C4-2B (cell line): Measurements from ENCODE around the gene CLDND1.

Source experiments
- H3K27ac ChIP-seq: fragments of 450-650 bp; 2 replicates; pipeline ENCODE4 v1.5.1; 2017
- ZFX ChIP-seq: fragments of 450-650 bp; IDR thresholded peaks from 2 replicates; pipeline ENCODE4 v1.6.1; 2017
- TF ChIP-seq, protein P1 (sequence below): fragments of 450-650 bp; conservative IDR thresholded peaks from 2 replicates; pipeline ENCODE4 v1.5.1; 2017; ENCODE audit warnings: mild to moderate bottlenecking

CLDND1 gene

DNA sequence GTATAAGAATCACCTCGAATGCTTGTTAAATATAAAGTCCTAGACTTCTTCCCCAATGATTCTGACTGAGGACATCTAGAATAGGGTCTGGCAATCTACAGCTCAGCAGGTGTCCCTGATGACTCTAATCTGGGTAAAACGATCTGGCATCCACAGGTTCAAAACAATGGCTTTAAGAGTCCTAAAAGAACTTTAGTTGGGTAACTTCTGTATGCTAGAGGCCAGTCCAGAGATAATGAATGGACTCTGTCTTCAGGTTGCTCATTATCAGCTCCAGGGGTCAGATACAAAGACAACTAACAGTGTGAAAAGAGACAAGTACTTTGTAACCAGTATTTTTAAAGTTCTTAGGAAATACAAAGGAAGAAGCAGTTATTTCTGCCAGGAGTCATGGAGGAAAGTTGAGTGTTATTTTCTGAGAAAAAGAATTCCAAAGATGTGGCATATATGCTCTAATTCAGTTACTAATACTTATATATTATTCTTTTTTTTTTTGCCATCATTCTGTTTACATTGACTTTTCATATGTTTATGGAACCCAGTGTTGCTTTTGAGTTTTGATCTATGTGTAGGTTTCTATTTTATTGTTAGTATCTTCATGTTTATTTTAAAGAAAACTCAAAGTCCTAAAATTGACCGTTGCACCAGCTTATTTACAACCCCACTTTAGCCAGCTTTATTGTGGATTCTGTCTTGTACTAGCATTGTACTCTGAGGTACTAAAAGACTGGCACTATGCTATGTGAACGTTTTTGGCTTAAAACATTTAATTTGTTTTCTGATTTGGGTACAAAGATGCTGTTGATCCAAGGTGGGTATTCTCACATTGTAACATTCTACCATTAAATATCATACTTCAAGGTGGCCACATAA, 6.0 kb upstream of the CLDND1 start:
- no peak overlapping the region for H3K27ac ChIP-seq
- TF ChIP-seq, protein P1, sequence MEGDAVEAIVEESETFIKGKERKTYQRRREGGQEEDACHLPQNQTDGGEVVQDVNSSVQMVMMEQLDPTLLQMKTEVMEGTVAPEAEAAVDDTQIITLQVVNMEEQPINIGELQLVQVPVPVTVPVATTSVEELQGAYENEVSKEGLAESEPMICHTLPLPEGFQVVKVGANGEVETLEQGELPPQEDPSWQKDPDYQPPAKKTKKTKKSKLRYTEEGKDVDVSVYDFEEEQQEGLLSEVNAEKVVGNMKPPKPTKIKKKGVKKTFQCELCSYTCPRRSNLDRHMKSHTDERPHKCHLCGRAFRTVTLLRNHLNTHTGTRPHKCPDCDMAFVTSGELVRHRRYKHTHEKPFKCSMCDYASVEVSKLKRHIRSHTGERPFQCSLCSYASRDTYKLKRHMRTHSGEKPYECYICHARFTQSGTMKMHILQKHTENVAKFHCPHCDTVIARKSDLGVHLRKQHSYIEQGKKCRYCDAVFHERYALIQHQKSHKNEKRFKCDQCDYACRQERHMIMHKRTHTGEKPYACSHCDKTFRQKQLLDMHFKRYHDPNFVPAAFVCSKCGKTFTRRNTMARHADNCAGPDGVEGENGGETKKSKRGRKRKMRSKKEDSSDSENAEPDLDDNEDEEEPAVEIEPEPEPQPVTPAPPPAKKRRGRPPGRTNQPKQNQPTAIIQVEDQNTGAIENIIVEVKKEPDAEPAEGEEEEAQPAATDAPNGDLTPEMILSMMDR, result no peak
- no peak for TF ChIP-seq ZFX

DNA sequence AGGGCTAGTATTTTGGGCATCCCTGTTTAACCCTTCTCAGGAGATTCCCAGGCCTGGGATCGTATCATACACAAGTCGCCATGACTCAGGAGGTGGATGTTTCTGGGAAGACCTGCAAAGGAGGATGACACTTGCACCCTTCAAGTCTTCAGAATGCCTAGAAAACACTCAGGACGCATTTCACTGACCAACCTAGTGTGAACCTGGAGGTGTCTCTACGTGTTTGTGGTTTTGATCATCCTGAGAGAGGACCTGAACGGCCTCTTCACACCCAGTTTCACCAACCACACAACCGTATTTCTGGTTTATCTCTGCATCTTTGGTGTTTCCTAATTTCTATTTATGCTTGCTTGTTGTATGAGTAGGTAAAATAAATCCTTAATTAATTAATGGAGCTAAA, 2.8 kb upstream of the CLDND1 start:
- no peak overlapping the region for H3K27ac ChIP-seq
- TF ChIP-seq, protein P1, result no peak
- no peak for TF ChIP-seq ZFX

DNA sequence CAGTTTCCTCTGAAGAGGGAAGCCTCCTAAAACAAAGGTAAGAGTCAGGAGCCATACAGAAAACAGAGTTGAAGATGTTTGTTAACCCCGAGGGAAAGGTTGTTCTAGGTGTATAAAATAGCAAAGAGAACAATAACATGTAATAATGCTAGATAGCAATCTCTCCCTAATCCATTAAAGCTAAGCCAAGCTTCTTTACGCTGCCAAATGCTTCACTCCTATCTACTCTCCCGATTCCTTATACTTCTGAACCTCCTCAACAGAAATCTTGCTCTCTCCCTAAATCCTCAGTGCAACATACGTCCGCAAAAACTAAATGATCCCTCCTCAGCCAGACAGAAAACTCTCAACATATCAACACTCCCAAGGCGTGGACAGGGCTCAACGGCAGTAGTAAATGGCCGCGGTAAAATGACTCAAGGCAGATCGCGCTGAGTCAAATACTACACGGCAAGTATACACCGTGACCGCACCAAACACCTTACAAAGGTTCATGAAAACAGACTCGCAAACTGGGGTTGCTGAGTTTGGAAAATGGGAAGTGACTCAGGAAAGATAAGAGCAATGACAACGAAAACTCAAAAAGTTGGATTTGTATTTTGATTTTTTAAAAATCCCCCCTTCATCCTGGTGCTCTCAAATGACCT, 682 bp downstream of the CLDND1 start:
- peak overlapping the region; percentile 75 for H3K27ac ChIP-seq
- TF ChIP-seq, protein P1, result no peak
- TF ChIP-seq ZFX, result no peak

DNA sequence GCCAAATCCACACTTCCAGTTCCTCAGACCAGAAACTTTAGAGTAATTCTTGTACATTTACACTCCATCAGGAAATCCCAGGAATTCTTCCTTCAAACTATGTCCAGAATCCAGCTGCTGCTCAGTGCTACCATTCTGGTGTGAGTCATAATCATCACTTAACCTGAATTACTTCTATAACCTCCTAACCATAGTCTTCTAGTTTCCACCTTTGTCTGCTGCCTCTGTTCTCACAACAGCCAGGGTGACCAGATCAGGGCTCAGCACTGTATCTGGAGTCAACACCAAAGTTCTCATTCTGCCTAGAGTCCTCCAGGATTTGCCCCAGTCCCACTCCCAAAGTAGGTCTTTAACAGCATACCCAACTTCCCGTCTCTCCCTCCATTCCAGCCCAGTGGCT, 3.4 kb downstream of the CLDND1 start:
- no peak for TF ChIP-seq ZFX
- TF ChIP-seq, protein P1, result no peak
- H3K27ac ChIP-seq, result no peak overlapping the region

DNA sequence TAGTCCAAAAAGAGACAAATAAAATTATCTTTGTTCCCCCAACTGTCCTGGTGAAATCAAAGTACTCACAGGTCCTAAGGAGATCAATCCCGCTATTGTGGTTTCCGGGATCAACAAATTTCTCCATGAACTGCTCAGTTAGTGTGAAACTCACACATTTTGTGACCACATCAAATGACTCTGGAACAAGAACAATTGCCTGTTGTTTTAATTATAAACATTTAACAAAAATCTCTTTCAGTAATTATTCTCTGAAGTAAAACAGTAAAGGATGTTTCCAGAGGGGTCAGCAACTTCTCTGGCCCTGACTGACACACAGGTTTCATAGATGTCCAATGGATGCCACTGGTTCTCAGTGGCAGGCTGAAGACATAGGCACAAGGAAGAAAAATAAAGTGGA, 3.9 kb downstream of the CLDND1 start:
- no peak for TF ChIP-seq ZFX
- TF ChIP-seq, protein P1, result no peak
- H3K27ac ChIP-seq, result no peak overlapping the region

DNA sequence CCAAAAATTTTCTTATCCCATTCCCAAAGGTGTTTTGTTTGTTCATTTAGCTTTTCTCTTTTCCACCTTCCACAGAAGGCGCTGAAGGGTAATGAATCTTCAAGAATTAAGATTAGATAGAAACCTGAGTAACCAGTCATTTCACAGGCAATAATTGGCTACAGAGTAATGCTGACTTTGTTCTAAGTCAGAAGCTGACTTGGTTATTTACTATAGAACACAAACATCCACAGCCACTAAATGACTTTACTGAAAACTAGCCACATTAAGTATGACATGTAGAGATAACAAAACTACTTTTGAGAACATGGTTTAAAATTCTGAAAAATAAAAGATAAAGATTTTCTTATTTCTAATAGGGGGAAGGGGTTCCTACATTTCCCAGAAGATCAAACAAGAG, 7.8 kb downstream of the CLDND1 start:
- H3K27ac ChIP-seq, result no peak overlapping the region

DNA sequence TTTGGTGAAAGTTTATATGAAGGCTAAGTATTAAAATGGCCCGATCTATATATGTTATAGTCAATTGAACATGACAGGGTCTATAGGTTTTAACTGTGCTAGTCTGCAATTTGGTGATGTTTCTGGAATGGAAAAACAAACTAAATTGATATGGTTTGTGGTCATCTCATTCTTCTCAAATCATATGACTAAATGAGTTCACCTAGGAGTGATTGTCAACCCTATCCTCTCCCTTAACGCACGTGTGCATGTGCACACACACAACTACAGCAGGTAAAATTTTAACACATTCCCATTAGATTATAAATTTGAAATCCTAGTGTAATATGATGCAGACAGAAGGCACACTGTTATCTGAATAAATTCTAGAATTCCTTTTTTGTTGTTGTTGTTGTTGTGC, 9.0 kb downstream of the CLDND1 start:
- H3K27ac ChIP-seq, result no peak overlapping the region
- TF ChIP-seq, protein P1, result no peak
- TF ChIP-seq ZFX, result no peak

More for the DNA sequence above, 7.8 kb downstream of the CLDND1 start:
- TF ChIP-seq, protein P1, result no peak
- no peak for TF ChIP-seq ZFX
